GM21737 (cell line): Measurements from ENCODE around the gene ABCB10.
"Not testable (repeated sequence)": the region's sequence is repeated elsewhere in the genome, so short reads cannot be mapped to it uniquely, and the experiment has no call there.

Source experiments
- ATAC-seq: cut with Tn5 transposase; IDR thresholded peaks from one replicate; pipeline ENCODE4 v1.9.1; 2021; ENCODE audit warnings: mild to moderate bottlenecking, moderate library complexity; ENCODE audit not compliant: unreplicated experiment

Gene ABCB10

GRCh38 chr1:229539863-229540506 is 18.5 kb downstream of the ABCB10 start:
- ATAC-seq = no peak

- no peak for ATAC-seq
Measured at GRCh38 chr1:229538945-229539344, 19.6 kb downstream of the ABCB10 start.

GRCh38 chr1:229537894-229538293 is 20.6 kb downstream of the ABCB10 start:
- no peak for ATAC-seq

- no peak for ATAC-seq
Measured at GRCh38 chr1:229536982-229537381, 21.5 kb downstream of the ABCB10 start.

- no peak for ATAC-seq
Measured at GRCh38 chr1:229535230-229535629, 23.3 kb downstream of the ABCB10 start.

GRCh38 chr1:229531326-229531725 is 27.2 kb downstream of the ABCB10 start:
- ATAC-seq = no peak

GRCh38 chr1:229529639-229530038 is 28.9 kb downstream of the ABCB10 start:
- no peak for ATAC-seq

- ATAC-seq = no peak
Measured at GRCh38 chr1:229526695-229527094, 31.8 kb downstream of the ABCB10 start.

GRCh38 chr1:229523052-229523451 is 35.5 kb downstream of the ABCB10 start:
- no peak for ATAC-seq

- no peak for ATAC-seq
Measured at GRCh38 chr1:229514578-229515275, 43.8 kb downstream of the ABCB10 start.

GRCh38 chr1:229511625-229512024 is 46.9 kb downstream of the ABCB10 start:
- ATAC-seq = not testable (repeated sequence)

GRCh38 chr1:229511201-229511600 is 47.3 kb downstream of the ABCB10 start:
- not testable (repeated sequence) for ATAC-seq

GRCh38 chr1:229509576-229509975 is 48.9 kb downstream of the ABCB10 start:
- ATAC-seq = no peak

- no peak for ATAC-seq
Measured at GRCh38 chr1:229508823-229509337, 49.6 kb downstream of the ABCB10 start.

GRCh38 chr1:229507951-229508822 is 50.3 kb downstream of the ABCB10 start, which contains the start of gene NUP133:
Gene NUP133 (minus strand): TSS chr1:229508341. CDS start chr1:229508249, 92 bp downstream.
- peak; percentile 89 for ATAC-seq

- peak; percentile 12 for ATAC-seq
Measured at GRCh38 chr1:229507502-229507901, 51.0 kb downstream of the ABCB10 start.

- no peak for ATAC-seq
Measured at GRCh38 chr1:229506633-229507032, 51.9 kb downstream of the ABCB10 start.

GRCh38 chr1:229495782-229496181 is 62.7 kb downstream of the ABCB10 start:
- ATAC-seq = no peak

GRCh38 chr1:229487181-229487580 is 71.3 kb downstream of the ABCB10 start:
- ATAC-seq = no peak

- no peak for ATAC-seq
Measured at GRCh38 chr1:229485318-229485717, 73.2 kb downstream of the ABCB10 start.

- no peak for ATAC-seq
Measured at GRCh38 chr1:229482511-229482910, 76.0 kb downstream of the ABCB10 start.
